ENCODE data around the gene TBC1D17.

- TF ChIP-seq CTCF (conservative IDR thresholded peaks at IDR 0.05): no peak
- no peak for TF ChIP-seq ZFX (IDR thresholded peaks at IDR 0.05)
Observed at GRCh38 chr19:49915271-49915670, 37.8 kb downstream of the TBC1D17 start.

Data from C4-2B (cell line).